ENCODE data around the gene IGSF21.

The IGSF21 gene

DNA sequence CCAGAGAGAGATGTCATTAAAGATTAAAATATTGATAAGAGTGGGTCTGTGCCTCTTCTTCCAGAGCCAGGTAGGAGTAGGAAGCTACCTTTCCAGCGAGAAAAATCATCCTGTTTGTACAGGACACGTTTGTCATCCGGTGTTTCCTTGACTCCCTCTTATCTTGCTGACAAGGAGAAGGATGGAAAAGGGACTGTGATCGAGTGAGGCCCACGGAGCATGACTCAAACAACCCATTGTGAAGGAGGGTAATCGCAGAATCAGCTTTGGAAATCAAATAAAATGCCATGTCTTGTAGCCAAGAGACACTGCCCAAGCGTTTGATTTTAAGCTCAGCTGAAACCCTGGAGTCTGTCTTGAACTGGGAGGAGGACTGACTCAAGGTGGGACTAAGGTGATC lies 97.7 kb downstream of the IGSF21 start:
- DNase-seq = no peak

DNA sequence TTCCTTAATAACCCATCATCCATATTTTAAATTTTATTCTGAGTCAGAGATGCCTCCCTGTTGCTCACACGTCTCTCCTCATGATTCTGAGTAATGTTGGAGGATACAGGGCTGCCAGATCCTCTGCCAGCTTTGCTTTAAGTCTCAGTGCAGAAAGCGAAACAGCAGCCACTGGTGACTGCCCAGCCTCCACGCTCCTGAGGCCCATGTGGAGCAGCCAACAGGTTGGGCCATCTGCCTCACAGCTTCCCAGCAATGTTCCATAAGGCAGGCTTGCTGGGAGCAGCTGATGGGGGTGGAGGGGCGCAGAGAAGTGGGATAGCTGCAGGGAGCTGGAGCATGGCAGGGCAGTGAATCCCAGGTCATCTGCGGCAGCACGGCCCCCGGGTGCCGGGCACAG lies 104.2 kb downstream of the IGSF21 start:
- peak in 28 of 56 donors; percentile 3 to 63 (median 38) for DNase-seq

DNA sequence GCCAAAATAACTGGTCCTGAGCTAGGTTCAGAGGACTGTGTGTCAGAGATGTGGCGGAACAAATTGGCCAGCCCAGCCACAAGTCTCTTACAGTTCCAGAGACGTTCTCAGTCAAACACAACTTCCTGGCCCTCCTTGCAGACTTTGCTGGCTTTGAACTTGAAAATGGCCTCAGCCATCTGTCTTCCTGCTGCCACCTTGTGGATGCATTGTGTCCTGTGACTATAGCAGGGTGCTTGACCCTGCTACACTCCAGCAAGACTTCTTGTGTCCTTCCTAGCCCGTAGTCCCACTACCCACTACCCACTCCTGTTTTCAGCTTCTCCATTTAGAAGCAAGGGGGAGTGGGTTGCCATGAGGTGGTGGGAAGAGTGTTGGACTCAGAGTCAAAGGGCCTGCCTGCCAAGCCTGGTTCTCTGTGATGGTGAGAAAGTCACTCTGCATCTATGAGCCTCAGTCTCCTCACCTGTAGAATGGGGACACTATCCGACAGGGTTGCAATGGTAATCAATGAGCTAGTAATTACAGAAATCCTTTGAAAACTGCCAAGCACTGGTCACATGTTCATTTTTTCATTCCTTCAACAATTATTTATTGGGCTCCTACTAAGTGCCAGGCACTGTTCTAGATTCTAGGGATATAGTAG lies 109.9 kb downstream of the IGSF21 start:
- DNase-seq = peak in 3 of 56 donors; percentile 6 to 8 (median 7)

DNA sequence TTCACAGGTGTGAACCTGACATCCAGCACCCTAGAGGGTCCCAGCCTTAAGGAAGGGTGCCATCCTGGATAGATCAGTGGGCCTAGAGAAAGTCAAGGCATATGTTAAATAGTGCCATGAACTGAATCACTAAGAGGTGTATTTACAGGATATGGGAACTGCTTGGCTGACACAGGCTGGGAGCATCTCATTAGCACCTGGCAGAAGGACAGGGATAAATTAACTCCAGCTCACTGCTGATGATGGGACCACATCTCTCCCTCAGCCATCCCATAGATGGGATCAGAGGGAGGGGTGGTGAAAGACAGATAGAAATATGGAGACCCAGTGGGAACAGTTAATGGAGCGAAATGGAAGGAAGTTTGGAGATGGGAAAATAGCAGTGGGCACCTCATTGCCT lies 122.0 kb downstream of the IGSF21 start:
- DNase-seq = no peak

DNA sequence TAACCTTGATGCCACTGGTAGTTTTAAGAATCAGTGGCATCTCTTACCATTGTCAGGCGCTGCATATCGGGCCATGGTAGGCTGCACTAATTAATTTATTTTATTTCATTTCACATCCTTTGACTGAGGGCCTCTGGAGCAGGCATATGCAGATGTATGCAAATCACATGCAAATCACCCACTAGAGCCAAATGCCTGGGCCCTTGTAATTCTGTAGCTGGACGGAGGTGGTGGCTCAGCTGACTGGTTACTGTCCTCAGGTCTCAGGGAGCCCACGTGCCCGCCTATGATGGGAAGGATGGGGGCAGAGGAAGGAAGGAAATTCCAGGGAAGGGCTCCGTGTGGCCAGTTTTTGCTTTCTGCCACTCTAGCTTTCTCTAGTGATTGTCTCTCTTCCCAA lies 122.7 kb downstream of the IGSF21 start:
- DNase-seq = no peak

DNA sequence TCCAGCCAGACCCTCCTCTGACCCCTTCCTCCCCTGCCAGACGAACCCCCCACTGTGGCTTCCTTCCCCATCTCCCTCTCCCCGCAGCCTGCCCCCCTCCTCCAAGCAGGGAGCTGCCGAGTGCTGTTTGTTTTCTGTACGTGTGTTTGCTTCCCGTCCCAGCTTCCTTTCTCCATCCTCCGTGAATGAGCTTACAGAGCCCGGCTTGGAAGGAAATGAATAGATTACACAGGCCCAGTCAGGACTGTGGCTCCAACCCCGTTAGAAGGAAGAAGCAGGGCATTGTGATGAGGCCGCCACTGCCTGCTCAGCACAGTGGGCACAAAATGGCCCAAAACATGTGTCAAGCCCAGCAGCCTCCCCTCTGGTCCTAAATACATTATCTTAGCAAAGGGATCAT lies 123.2 kb downstream of the IGSF21 start:
- peak in 46 of 56 donors; percentile 6 to 78 (median 42) for DNase-seq

DNA sequence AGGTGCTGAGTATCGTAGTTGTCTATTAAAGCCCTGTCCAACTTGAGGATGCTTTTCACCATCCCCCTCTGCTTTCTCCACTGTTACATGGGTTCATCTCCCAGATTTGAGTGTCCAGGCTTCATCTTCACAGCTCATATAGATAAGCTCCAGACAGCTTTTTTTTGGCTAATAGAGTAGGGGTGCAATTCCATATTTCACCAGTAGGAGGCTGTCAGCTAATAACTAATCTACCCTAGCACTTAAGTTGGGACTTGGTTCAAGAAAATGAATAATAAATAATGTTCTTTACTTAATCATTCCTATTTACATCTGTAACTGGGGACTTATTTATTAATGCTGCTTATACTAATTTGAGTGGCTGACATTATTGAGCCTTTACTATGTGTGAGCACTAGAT lies 124.5 kb downstream of the IGSF21 start:
- DNase-seq = no peak

DNA sequence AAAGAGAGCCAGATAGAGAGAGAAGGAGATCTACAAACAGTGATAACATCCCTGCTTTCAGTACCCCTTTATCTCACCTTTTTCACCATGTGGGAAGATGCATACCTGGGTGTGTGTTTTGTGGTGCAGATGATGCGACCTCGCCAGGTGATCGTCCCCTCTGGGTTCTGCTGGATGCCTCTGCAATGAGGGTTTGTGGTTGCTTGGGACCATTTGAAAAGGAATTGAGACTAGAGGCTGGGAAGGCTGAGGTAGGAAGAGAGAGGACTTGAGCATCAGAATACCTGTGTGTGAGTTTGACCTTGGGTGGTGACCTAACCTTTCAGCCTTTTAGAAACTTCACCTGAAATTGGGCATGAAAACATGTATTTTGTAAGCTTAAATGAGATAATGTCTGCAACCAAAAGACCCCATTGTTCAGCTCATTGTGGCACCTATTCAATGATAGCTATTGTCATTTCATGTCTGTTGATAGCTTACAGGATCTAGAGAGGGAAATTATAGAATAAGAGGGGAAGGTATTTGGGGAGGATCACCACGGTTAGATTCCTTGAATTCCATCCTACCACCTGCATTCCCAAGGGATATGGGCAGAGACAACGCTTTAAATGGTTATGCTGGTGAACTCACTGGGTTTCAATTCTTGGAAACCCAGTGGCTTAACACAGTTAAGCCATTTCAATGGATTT lies 125.7 kb downstream of the IGSF21 start:
- DNase-seq = no peak

DNA sequence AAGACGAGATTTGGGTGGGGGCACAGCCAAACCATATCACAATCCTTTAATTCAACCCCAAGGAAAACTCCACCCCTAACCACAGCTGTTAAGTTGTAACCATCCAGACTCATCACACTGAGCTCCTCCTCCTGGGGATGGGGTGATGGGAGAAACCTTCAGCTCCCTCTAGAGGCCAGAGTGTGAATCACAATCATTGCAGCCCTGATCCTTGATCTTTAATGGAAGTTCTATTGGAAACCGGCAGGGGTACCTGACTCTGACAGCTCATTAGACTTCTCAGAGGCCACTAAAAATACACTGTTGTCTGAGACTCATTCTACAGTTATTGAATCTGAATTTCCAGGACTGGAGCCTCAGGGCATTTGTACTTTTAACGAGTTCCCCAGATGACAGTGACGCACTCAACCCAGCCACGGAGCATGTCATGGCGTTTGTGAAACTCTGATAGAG lies 127.2 kb downstream of the IGSF21 start:
- DNase-seq = peak in 22 of 56 donors; percentile 1 to 43 (median 12)

DNA sequence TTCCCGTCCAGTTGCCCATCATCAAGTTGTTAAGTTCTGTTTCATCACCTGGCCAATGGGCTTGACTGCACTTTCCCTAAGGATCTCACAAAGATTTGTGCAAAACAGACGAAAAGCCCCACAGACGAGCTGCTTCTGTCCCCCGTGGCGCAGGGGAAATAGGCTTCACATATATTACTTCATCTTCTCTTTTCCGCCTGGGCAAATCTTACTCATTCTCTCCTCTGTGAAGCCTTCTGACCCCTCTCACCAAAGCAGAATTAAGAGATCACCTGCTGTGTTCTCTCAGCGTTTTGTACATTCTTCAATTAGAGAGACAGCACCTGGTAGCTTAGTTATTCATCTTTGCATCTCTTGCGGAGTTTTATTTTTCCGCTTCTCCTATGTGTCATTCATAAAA lies 129.8 kb downstream of the IGSF21 start:
- DNase-seq = no peak

DNA sequence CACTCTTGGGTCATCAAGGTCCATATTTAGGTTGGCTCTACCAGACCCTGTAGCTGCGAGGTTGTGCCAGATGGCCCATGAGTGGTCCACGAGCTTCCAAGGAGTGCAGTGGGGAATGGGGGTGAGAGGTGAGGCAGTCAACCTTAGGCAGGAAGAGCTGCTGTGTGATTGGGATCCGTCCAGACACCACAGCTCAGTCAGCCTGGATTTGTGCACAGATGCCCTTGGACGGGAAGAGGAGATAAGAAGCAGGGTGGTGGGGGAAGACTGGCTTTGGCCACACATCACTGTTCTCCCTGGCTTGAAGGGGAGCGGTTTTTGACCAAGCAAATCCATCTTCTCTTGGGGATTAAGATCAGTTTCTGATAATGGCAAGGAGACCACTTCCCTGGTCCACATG lies 130.6 kb downstream of the IGSF21 start:
- no peak for DNase-seq

DNA sequence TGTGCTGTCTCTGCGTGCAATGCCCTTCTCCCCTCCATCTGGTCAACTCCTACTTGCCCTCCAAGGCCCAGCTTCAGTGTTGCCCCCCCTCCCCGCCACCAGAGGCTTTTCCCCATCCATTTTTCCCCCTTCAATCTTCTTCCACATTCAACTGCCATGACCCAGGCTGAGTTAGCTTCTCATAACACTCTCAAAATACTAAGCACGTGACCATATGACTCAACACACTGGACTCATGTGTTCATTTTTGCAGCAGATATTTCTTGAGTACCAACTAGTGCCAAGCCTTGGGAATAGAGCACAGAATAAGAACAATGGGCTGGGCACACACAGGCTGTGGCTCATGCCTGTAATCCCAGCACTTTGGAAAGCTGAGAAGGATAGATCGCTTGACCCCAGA lies 132.1 kb downstream of the IGSF21 start:
- peak in 4 of 56 donors; percentile 4 to 25 (median 10) for DNase-seq

DNA sequence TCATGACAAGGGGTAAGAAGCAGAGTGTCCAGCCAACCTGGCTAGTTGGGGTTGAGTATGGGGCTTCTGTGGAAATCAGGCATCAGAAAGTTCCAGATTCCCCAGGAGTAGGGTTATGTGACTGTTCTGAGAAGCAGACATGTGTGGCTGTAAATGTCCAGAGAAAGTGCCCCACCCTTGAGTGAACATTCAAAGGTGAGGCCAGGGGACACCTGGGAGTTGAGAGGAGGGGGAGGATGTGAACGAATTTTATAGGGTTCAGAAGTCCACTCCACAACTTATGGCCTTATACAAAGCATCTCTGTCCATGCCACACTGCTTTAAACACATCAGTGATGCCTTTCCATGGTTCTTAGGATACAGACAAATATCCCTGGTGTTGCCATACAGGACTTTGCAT lies 133.3 kb downstream of the IGSF21 start:
- DNase-seq = no peak

DNA sequence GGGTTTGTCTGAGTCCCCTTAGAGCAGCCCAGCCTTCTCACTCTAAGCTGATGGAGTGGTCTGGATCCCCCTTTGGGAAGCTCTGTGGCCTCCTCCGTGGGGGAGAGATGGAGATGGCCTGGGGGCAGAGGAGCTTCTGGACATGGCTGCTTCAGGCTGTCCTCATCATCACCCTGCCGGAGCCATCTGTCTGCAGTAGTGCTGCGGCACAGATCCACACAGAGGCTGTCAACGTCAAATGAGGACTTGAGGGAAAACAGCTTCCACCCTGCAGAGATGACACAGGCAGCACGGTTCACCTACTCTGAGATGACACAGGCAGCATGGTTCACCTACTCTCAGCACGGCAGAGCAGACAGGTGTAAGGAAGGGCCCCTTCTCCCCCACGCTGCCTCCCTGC lies 134.3 kb downstream of the IGSF21 start:
- no peak for DNase-seq

DNA sequence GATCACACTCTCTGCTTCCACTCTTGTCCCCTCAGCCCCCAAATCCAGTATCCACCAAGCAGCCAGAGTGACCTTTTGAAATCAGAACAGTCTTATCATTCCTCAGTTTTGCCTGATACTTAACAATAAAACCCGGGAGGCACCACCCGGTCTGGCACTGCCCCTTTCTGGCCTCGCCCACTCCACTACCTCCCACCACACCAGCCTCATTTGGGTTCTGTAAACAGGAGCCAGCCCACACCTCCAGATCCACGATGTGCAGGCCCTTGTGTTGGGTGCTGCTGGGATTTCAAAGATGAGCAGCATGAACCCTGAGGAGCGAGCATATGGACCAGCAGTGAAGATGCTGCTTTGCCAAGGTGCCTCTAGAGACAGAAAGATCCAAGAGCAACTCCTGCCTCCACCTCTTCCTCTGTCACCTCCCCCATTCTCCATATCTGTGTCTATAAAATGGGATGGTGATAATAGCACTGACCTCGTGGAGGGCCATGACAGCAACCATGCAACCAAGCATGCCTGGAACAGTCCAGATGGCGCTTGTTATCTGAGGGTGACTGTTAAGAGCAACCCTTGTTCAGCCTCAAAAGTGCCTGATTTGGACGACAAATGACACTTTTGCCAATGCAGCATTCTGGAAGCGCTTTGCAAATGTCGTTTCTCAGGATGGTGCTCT lies 136.0 kb downstream of the IGSF21 start:
- DNase-seq = no peak

DNA sequence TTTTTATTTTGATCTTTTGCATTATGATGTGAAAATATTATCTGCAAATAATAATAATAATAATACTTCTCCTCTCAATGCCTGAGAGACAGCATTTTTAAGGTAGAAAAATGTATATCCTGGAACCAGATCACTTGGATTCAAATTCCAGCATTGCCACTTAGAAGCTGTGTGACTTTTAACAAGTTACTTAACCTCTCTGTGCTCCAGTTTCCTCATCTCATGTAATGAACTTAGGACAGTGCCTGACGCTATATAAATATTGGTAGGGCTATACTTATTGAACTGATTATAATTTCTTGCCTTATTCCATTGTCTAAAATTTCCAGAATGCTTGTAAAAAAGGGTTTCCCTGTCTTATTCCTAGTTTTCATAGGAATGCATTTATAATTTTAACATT lies 137.2 kb downstream of the IGSF21 start:
- no peak for DNase-seq

DNA sequence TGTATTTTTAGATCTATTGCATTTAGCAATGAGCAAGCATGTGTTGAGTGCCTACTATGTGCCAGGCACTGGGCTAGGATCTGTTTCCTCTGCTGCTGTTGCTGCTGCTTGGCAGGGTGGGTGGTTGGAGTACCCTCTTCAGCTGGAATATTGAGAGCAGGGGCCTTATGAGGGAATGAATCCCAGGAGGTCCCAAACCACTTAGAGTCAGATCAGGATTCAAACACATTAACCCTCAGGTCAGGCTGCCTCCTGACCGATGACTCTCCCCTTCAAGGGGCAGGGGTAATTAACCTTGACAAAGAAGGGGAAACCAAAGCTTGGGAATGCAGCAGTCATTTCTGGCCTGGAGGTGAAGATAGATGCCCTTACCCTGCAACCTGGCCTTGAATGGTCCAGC lies 138.0 kb downstream of the IGSF21 start:
- DNase-seq = no peak

DNA sequence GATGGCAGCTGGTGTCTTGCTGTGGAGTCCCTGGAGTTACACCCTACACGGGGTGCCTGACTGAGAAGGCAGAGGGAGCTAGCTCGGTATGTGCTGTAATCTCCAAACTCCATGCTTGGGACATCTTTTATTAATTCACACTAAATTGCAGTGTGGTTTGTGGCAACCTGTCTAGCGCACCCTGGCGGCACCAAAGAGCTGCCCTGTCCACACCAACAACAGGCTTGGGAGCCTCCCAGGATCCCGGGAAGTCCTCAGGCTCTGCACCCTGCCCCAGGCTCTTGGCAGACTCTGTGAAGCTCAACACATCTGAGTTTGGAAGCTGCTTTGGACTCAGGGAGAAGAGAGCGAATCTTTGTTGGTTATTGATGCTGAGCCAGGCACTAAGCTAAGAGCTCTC lies 138.9 kb downstream of the IGSF21 start:
- no peak for DNase-seq

DNA sequence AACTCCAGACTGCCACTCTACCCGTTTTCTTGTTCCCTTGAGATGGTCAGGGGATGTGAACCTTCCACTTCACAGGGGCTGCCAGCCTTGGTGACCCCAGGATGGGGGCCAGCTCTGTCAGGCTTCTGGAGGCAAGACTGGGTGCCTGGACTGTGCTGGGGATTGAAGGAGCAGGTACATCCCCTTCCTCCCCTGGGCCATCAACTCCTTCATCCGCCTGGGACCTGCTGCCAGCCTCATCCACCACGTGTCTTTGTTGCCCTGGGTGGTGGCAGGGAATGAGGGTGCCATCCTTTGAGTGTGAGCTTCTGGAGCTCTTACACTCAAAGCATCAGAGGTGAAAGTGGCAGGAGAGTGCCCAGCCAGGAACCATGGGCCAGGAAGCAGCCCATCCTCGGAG lies 139.6 kb downstream of the IGSF21 start:
- DNase-seq = no peak

DNA sequence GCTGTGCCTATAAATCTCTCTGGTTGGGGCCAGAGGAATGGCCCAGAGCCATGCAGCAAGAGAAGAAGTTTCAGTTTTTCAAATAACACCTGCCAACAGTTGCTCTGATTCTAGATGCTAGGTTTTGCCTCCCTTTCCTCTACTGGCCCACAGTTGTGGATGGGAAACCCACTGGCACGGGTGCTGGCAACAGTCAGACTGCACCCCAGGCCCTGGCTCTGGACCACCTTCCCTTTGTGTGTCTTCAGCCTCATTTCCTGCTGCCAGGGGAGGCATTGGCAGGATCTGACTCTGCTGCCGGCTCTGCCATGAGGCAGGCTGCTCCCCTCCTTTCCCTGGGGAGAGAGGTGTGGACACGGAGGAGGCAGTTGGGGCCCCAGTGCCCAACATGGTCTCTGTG lies 142.0 kb downstream of the IGSF21 start:
- peak in 15 of 56 donors; percentile 4 to 50 (median 12) for DNase-seq

DNA sequence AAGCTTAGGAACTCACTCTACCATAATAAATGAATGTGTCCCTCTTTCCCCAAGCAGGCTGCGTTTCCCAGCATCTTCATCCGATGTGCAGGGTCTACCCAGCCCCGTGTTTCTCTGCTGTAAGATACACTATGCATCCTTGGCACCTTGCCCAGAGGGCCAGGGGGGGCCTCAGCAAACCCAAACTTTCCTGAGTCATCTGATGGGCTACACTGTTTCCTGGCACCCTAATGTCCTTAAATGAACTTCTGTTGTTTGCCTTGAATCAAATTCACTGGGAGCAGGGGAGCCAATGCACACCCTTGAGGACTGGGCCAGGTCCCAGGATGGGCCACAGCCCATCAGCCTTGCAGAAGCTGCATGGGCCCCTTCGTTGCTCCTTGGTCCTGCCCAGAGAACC lies 145.5 kb downstream of the IGSF21 start:
- DNase-seq = no peak

All from amygdala (tissue), 56 donors.